Iris pigment epithelial cell (primary cell): Measurements from ENCODE around the gene ERMP1.
"Not testable (repeated sequence)": the region's sequence is repeated elsewhere in the genome, so short reads cannot be mapped to it uniquely, and the experiment has no call there.

ENCODE experiments used
- DNase-seq: peaks from one replicate; pipeline ENCODE4 v3.0.0-alpha.2; 2011; ENCODE audit warnings: low read depth

Gene ERMP1

GRCh38 chr9:5783982-5784381, 48.9 kb downstream of the ERMP1 start:
- peak; percentile 46 for DNase-seq

DNA sequence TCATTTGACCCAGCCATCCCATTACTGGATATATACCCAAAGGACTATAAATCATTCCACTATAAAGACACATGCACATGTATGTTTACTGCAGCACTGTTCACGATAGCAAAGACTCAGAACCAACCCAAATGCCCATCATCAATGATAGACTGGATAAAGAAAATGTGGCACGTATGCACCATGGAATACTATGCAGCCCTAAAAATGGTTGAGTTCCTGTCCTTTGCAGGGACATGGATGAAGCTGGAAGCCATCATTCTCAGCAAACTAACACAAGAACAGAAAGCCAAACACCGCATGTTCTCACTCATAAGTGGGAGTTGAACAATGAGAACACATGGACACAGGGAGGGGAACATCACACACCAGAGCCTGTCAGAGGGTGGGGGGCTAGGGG, 49.5 kb downstream of the ERMP1 start:
- DNase-seq: not testable (repeated sequence)

DNA sequence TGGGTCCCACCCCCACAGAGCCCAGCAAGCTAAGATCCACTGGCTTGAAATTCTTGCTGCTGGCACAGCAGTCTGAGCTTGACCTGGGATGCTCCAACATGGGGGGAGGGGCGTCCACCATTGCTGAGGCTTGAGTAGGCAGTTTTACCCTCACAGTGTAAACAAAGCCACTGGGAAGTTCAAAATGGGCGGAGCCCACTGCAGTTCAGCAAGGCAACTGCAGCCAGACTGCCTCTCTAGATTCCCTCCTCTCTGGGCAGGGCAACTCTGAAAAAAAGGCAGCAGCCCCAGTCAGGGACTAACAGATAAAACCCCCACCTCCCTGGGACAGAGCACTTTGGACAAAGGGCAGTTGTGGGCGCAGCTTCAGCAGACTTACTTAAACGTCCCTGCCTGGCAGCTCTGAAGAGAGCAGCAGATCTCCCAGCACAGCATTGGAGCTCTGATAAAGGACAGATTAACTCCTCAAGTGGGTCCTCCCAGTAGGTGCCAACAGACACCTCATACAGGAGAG, 53.2 kb downstream of the ERMP1 start:
- DNase-seq: not testable (repeated sequence)

DNA sequence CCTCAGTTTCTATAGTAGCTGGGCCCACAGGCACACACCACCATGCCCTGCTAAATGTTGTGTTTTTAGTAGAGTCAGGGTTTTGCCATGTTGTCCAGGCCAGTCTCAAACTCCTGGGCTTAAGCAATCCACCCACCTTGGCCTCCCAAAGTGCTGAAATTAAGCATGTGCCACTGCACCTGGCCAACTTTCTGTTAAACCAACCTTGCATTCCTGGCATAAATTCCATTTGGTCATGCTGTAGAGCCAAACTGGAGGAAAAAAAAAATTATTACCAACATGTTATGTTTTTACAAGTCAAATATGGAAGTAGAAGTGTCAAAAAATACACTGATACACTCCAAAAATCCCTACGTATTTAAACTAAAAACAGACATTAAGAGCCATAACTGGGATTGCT, 54.1 kb downstream of the ERMP1 start:
- no peak for DNase-seq

DNA sequence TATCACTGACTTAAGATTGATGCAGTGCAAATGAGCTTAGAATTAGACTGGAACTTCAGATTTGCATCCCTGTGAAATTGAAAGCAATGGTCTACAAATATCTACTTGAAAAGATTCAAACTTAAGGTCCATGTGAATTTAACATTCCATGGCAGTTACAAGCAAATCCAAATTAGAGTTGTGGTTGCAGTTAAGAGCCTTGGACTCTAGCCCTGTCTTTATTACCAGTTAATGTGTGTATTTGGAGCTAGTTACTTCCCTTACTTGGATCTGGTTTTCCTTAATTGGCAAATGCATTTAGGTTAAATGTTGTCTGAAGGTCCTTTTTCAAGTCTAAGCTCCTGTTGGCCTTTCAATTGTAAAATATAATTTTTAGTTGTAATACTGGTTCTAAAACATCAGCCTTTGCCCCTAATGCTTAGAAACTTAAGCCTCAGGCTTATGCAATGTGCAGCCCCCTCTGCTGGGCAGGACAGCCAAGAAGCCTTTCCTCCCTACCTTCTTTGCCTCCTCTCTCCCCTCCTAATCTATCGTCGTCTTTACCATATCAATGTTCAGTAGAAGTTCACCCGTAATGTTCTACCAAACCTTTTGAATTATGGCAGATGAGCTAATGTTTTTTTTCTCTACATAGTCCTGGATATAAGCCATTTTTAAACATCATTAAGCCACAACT, 59.5 kb downstream of the ERMP1 start:
- DNase-seq: no peak

GRCh38 chr9:5767968-5768932, 64.7 kb downstream of the ERMP1 start:
- DNase-seq: peak; percentile 19

DNA sequence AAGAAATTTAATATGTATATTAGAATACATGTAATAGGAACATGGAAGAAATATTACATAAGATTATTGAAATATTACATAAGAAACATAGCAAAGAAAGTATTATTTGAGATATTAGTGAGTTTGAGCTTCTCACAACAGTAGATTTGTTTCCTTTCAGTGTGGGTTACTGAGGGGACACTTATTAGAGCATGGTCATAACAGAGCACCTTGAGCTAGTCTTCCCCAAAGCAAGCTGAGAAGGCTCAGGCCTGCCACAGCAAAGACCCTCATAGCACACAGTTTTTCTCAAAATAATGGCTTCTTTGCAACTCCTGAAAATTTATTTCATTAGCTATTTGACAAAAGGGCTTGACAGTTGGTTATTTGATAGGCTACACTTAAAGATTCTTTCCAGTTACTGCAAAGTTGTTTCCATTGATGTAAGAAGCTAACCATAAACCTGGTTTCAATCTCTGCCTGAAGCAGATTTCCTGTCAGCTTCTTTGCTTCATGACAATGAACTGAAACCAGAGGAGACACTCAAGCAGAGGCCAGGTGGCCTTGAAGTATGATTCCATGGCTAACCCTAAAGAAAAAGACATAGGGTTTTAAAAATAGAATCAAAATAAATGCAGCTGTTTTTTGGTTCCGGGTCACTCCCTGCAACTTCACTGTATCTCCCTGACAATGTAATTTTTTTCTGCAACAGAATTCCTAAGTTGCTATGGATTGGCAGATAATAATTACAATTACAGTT, 68.6 kb downstream of the ERMP1 start:
- DNase-seq: no peak

DNA sequence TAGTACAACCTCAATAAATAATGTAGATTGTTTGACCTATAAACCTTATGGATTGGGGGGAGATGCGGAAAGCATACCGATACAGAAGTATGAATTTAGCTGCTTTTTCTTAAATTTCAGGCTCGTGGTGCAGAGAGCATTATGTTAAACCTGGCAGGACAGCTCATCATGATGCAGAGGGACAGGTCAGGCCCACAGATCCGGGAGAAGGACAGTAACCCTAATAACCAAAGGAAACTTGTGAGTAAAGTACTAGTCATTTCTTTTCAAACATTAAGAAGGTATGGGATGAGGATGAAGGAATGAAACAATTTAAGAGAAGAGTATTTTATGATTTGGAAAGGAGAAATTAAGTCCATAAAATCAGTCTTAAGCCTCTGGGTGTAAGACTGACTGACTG, 70.5 kb downstream of the ERMP1 start:
- no peak for DNase-seq

DNA sequence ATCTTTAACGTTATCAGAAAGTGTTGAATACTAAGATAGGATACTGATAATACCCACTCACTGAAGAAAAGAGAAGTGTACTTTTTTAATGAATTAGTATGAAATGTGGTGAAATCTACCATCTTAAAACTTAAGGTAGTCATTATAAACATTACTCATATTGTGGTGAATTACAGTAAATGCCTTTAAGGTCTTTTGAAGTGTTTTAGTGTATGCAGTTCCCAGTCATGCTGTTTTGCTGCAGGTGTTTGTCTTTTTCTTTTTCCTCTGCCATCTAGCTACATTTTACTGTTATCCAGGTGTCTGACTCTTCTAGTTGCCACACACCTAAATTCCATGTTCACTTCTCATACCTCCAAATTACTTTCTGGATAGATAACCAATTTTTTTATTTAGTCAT, 72.6 kb downstream of the ERMP1 start:
- no peak for DNase-seq

GRCh38 chr9:5756633-5757032, 76.3 kb downstream of the ERMP1 start:
- no peak for DNase-seq

- no peak for DNase-seq
These were observed 82.3 kb downstream of the ERMP1 start for GRCh38 chr9:5750569-5750968.

- DNase-seq: no peak
These were observed 83.6 kb downstream of the ERMP1 start for GRCh38 chr9:5749306-5749705.

DNA sequence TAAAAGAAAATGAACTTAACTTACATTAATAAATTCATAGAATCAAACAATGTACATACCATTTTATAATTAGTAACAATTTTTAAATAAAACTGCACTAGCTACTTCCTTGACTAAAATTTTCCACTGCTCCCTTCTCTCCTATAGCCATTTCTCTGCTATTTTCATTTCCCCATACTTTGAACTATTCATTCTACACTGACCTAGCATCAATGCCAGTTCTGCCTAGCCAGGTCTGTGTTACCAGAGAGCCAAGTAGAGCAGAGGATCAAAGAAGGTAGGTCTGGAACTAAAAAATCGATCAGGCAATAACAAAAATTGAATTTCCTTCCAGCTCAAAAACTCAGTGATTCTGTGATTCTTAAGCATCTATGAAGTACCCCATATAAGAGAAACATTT, 84.5 kb downstream of the ERMP1 start:
- no peak for DNase-seq

DNA sequence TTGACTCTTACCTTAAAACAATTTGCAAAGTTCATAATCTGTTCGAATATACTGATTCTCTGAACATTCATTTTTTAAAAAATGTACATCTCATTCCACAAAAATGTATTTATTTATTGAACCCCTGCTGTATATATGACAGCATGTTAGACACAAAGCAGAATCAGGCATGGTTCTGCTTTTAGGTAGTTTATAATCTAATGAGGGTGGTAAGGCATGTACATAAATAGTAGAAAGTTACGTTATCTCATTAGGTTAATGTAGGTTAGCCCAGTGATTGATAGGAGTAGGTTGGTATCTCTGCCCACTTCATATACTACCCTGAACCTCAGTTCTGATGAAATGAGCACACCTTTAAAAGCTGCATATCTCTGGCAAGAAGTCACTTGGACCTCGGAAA, 89.8 kb downstream of the ERMP1 start:
- no peak for DNase-seq

DNA sequence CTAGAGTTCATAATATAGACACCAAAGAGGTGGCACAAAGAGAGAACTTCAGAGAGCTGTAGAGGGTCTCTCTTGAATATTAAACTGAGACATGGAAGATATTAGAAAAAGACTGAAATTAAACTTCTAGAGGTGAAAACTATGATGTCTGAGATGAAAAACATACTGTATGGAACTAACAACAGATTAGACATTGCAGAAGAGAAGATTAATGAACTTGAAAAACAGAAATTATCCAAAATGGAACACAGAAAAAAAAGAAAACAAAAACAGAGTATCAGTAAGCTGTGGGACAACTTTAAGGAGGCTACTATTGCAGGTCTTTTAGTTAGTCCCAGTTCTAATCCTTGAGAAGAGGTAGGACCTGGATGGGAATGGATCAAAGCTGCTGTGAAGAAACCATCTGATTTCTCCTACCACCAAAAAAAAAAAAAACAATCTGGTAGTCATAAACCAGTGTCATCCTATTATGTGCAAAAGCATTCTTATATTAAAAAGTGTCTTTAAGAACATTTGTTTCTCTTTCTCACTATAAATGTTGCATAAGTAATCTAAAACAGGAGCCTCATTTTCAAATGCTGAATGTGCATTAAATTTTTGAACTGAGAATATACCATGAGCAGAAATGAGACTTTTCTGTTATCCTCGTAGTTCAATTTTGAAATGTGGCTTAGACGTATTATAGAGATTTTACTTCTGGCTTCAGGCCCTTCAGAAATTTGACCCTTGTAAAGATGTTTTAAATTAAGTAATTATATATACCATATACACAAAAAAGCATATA, 96.2 kb downstream of the ERMP1 start:
- no peak for DNase-seq

DNA sequence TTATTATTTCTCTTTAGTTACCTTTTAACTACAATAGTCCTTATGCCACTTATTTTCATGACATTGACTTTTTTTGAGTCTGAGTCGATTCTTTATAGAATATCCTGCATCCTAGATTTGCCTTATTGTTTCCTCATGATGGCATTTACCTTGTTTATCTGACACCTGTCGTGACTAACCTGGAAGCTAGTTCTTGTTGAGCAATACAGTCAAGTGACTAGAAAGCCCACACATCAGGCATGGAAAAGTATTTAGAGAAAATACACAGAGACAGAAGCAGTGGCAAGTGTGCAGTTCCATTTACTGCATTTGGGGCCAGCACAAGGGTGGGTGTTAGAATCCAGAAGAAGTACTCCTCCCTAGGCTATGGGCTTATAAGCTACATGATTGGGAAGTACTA, 97.8 kb downstream of the ERMP1 start:
- no peak for DNase-seq
